KOPT-K1 (cell line): ENCODE measurements around the gene MGAT4C.

ENCODE experiments used
- H3K27ac ChIP-seq: fragments of 200-600 bp; sonication (generic); 2 replicates; pipeline ENCODE4 v1.5.1; 2016; ENCODE audit warnings: antibody characterized with exemption, mild to moderate bottlenecking, low read depth, low read length; ENCODE audit not compliant: poor library complexity, severe bottlenecking
- H3K36me3 ChIP-seq: fragments of 200-600 bp; sonication (generic); 2 replicates; pipeline ENCODE4 v1.5.1; 2017; ENCODE audit warnings: antibody characterized with exemption, mild to moderate bottlenecking, low read length, moderate library complexity; ENCODE audit not compliant: insufficient read depth
- H3K9me3 ChIP-seq: fragments of 200-600 bp; sonication (generic); 2 replicates; pipeline ENCODE4 v1.5.1; 2017; ENCODE audit warnings: antibody characterized with exemption, low read length, mild to moderate bottlenecking; ENCODE audit not compliant: insufficient read depth, poor library complexity, severe bottlenecking

MGAT4C gene

DNA sequence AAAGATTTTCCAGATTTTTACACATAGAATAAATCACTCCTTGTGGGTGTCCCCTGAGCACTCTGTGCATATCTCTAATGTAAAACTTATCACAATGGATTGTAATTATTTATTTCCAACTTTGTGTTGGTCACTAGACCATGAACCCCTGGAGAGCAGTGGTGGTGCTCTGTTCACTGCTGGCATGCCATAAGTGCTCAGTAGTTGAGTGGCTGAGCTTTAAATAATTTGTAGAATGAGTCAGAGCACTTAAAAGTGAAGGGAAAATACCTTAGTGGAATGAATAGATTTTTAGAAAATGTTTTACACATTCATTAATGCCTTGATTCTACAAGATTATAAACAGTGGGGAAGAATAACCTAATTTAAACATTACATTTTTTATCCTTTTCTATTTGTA is 6.3 kb downstream of the MGAT4C start:
- no peaks in the 10 kb centered on the region for H3K36me3 ChIP-seq
- H3K9me3 ChIP-seq: no peaks in the 10 kb centered on the region
- no peak overlapping the region for H3K27ac ChIP-seq

DNA sequence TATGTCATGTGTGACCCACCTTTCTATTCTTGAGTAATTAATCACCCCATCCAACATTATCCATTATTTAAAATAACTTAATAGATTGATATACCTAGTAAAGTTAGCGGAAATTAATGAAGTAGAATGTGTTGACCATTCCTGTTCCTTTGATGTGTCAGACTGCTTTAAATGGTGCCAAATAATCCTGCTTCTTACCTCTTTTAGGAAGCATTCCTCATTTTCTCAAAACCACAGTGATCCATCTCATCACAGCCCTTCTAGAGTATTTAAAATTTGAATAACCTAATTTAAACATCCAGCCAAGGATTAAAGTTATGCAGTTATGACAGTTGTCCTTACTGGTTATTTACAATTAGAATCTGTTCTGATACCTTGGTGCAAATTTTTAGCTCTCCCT is 6.9 kb downstream of the MGAT4C start:
- Histone ChIP-seq H3K36me3 (no peaks in the 10 kb centered on the region), H3K27ac (no peak overlapping the region), H3K9me3 (no peaks in the 10 kb centered on the region)

DNA sequence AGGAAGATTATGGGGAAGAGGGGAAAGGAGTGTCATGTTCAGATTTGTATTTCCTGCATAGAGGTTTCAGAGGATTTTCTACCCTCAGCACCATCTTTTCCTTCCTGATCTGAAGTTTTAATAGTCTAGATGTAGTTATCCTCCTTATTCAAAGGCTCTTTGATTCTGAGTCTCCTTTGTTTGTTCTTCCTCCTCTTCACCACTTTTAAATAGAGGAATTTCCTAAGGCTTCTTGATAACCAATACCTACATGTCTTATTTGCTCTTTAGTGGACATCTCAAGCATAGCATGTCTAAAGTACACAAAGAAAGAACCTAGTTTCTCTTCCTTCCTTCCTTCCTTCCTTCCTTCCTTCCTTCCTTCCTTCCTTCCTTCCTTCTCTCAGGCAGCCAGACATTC is 8.3 kb downstream of the MGAT4C start:
- Histone ChIP-seq H3K27ac (no peak overlapping the region), H3K9me3 (no peaks in the 10 kb centered on the region), H3K36me3 (no peaks in the 10 kb centered on the region)

- H3K9me3 ChIP-seq: no peaks in the 10 kb centered on the region
- H3K27ac ChIP-seq: no peak overlapping the region
- no peaks in the 10 kb centered on the region for H3K36me3 ChIP-seq
Measured at GRCh38 chr12:86241600-86241999, 14.6 kb downstream of the MGAT4C start.

DNA sequence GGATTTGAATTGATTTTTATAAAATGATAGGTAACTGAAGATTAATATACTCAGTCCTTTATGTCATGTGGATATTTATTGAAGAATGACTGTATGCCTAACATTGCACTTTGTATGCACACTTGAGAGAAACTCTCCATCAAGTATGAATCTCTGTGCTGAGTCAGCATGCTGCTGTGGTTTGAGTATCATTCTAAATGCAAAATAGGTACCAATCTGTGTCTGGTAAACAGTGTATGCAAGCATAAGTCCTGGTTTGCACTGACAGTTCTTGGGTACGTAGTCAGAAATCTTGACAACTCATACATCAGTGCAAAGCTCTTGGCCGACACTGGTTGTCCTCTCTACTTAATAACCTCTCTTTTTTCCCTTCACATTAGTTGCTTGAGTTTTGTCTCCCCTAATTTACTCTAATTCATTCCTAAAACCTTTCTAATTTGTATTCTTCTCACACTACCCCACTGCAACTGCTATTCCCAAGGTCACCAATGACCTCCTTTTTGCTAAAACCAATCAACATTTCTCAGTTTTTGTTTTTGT is 21.8 kb downstream of the MGAT4C start:
- no peaks in the 10 kb centered on the region for H3K36me3 ChIP-seq
- H3K9me3 ChIP-seq: no peaks in the 10 kb centered on the region
- H3K27ac ChIP-seq: no peak overlapping the region

GRCh38 chr12:86233126-86233525 is 23.1 kb downstream of the MGAT4C start:
- Histone ChIP-seq H3K27ac (no peak overlapping the region), H3K9me3 (no peaks in the 10 kb centered on the region), H3K36me3 (no peaks in the 10 kb centered on the region)

DNA sequence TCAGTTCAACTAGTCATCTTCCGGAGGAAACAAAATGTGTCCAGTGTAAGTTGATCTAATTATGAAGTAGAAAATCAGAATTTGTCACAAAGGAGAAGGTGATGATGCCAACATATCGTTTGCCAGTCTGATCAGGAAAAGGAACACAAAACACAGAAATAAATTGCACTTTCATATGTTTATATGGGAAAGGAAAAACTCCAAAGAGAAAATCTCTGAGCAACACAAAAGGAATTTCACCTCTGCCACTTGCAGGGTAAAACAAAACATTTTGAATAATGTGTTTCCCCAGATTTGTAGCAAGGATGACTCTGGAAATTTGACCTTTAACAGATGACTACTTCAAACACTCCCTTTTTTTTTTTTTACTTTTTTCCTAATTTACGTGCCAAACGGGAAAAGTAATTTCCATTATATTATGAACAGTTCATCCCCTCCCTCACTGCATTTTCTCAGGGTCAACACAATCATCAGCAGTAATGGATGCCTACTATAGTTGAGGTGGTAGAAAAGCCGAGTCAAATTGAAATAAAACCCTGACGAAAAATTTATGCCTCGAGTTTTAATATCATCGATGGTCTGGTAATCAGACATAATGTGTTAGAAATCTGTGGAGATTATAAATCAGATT is 25.6 kb downstream of the MGAT4C start:
- Histone ChIP-seq H3K9me3 (no peaks in the 10 kb centered on the region), H3K36me3 (no peaks in the 10 kb centered on the region), H3K27ac (no peak overlapping the region)

DNA sequence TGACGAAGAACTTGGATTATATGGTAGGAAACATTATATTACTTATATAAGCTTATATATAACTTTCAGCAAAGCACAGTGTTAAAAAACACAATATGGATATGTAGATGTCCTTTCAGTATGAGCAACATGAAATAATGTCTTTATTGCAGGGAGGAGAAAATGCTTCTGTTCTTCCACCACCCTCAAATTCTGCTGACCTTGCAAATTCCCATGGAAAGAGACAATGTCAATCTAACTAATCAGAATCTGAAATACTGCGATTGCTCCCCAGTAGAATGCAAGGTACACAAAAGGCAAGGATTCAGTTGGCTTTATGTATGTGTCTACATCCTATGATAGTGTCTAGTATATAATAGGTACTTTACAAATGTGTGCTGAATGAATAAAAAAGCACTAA is 26.4 kb downstream of the MGAT4C start:
- no peaks in the 10 kb centered on the region for H3K36me3 ChIP-seq
- no peaks in the 10 kb centered on the region for H3K9me3 ChIP-seq
- H3K27ac ChIP-seq: no peak overlapping the region

- no peaks in the 10 kb centered on the region for H3K36me3 ChIP-seq
- no peaks in the 10 kb centered on the region for H3K9me3 ChIP-seq
- H3K27ac ChIP-seq: no peak overlapping the region
Measured at GRCh38 chr12:86228656-86229055, 27.5 kb downstream of the MGAT4C start.

- H3K27ac ChIP-seq: no peak overlapping the region
- H3K9me3 ChIP-seq: no peaks in the 10 kb centered on the region
- no peaks in the 10 kb centered on the region for H3K36me3 ChIP-seq
Measured at GRCh38 chr12:86226481-86226880, 29.7 kb downstream of the MGAT4C start.

DNA sequence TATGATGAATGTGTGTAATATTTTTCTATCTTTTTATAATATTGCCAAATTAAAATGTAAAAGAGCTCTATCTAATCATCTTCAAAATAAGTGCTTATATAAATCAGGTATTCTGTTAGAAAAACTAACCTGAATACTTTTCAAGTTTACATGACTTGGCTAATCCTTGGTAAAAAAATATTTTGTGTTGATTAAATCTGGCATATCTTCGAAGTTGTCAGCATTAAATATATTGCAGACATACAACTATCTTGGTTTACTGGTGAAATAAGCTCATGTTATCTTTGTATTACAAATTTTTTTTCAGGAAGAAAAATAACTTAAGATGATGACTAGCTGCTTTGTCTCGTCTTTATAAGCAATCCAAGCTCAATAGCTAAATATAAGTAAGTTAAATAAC is 39.6 kb downstream of the MGAT4C start:
- H3K9me3 ChIP-seq: no peaks in the 10 kb centered on the region
- H3K36me3 ChIP-seq: no peaks in the 10 kb centered on the region
- no peak overlapping the region for H3K27ac ChIP-seq

- Histone ChIP-seq H3K36me3 (no peaks in the 10 kb centered on the region), H3K9me3 (no peaks in the 10 kb centered on the region), H3K27ac (no peak overlapping the region)
Measured at GRCh38 chr12:86213012-86213411, 43.2 kb downstream of the MGAT4C start.

GRCh38 chr12:86198696-86199444 is 57.3 kb downstream of the MGAT4C start:
- no peak overlapping the region for H3K27ac ChIP-seq
- no peaks in the 10 kb centered on the region for H3K36me3 ChIP-seq
- no peaks in the 10 kb centered on the region for H3K9me3 ChIP-seq

- H3K36me3 ChIP-seq: no peaks in the 10 kb centered on the region
- H3K27ac ChIP-seq: no peak overlapping the region
- no peaks in the 10 kb centered on the region for H3K9me3 ChIP-seq
Measured at GRCh38 chr12:86196465-86196864, 59.7 kb downstream of the MGAT4C start.

DNA sequence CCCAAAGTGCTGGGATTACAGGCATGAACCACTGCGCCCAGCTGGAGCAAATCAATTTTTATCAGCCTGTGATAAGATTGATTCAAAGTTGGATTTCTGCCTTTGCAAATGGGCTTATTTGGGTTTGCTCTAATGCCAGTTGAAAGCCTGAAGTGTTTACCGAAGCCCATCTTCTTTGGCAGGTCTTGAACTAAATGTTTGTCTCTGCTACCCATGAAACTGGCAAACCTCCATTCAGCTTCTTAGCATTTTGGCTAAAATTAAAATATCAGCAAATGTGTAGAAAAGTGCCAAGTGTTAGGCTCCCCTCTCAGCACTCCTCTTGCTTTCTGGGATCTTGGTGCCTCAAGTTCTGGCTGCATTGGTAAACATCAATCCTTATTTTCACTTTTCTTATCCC is 61.5 kb downstream of the MGAT4C start:
- H3K36me3 ChIP-seq: no peaks in the 10 kb centered on the region
- no peaks in the 10 kb centered on the region for H3K9me3 ChIP-seq
- no peak overlapping the region for H3K27ac ChIP-seq

DNA sequence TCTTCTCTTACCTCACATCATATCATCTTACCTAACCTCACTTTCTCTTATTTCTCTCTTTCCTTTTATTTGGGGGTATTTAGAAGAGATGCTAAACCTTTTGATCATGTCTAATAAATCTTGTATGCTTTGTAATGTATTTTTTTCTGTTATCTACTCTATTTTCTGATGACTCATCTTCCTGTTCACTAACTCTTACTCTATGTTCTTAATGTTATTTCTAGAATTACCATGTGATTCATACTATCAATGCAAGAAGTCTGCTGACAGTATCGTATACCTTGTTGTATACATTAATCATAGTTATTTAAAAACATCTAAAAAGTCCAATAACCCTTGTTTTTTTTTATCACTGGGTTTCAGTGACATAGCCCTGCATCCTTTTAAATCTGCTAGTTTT is 62.3 kb downstream of the MGAT4C start:
- Histone ChIP-seq H3K36me3 (no peaks in the 10 kb centered on the region), H3K27ac (no peak overlapping the region)

More for the DNA sequence above, 62.3 kb downstream of the MGAT4C start:
- H3K9me3 ChIP-seq: no peaks in the 10 kb centered on the region
